ENCODE data around the gene CCDC68.

CCDC68 gene

GRCh38 chr18:54928236-54928635 is 31.0 kb downstream of the CCDC68 start:
- DNase-seq (ENCODE audit: low read depth in 1 of 2, low spot score in 1 of 2) = no peak
- Histone ChIP-seq H3K27me3 (ENCODE audit: insufficient read depth, poor library complexity, severe bottlenecking) (no peaks in the 10 kb centered on the region), H3K4me3 (replicated peaks; ENCODE audit: insufficient read depth, low read length) (no peak overlapping the region), H3K27ac (replicated peaks) (no peak overlapping the region)
- TF ChIP-seq SPI1 (IDR thresholded peaks at IDR 0.05; ENCODE audit: borderline replicate concordance, low read depth) = no peak
- TF ChIP-seq CTCF (IDR thresholded peaks at IDR 0.05; ENCODE audit: insufficient read depth, low read length) = no peak
- TF ChIP-seq GABPA (IDR thresholded peaks at IDR 0.05; ENCODE audit: low read depth) = no peak

GRCh38 chr18:54926593-54927325 is 32.5 kb downstream of the CCDC68 start:
- TF ChIP-seq GABPA (IDR thresholded peaks at IDR 0.05; ENCODE audit: low read depth) (no peak), REST (IDR thresholded peaks at IDR 0.05; ENCODE audit: insufficient replicate concordance, low read depth) (no peak), POLR2AphosphoS5 (IDR thresholded peaks at IDR 0.05; ENCODE audit: low read depth) (no peak), SPI1 (IDR thresholded peaks at IDR 0.05; ENCODE audit: borderline replicate concordance, low read depth) (no peak), CTCF (IDR thresholded peaks at IDR 0.05; ENCODE audit: insufficient read depth, low read length) (no peak)
- H3K27ac ChIP-seq (replicated peaks) = no peak overlapping the region
- no peaks in the 10 kb centered on the region for H3K27me3 ChIP-seq (ENCODE audit: insufficient read depth, poor library complexity, severe bottlenecking)
- no peak for DNase-seq (ENCODE audit: low read depth in 1 of 2, low spot score in 1 of 2)
- no peak overlapping the region for H3K4me3 ChIP-seq (replicated peaks; ENCODE audit: insufficient read depth, low read length)

- no peaks in the 10 kb centered on the region for H3K27me3 ChIP-seq (ENCODE audit: insufficient read depth, poor library complexity, severe bottlenecking)
- no peak for DNase-seq (ENCODE audit: low read depth in 1 of 2, low spot score in 1 of 2)
- H3K27ac ChIP-seq (replicated peaks) = no peak overlapping the region
- no peak overlapping the region for H3K4me3 ChIP-seq (replicated peaks; ENCODE audit: insufficient read depth, low read length)
- TF ChIP-seq GABPA (IDR thresholded peaks at IDR 0.05; ENCODE audit: low read depth) (no peak), REST (IDR thresholded peaks at IDR 0.05; ENCODE audit: insufficient replicate concordance, low read depth) (no peak)
Measured at GRCh38 chr18:54924948-54925347, 34.3 kb downstream of the CCDC68 start.

GRCh38 chr18:54923339-54923956 is 35.8 kb downstream of the CCDC68 start:
- TF ChIP-seq GABPA (IDR thresholded peaks at IDR 0.05; ENCODE audit: low read depth) (no peak), REST (IDR thresholded peaks at IDR 0.05; ENCODE audit: insufficient replicate concordance, low read depth) (no peak), SPI1 (IDR thresholded peaks at IDR 0.05; ENCODE audit: borderline replicate concordance, low read depth) (no peak), POLR2AphosphoS5 (IDR thresholded peaks at IDR 0.05; ENCODE audit: low read depth) (no peak), CTCF (IDR thresholded peaks at IDR 0.05; ENCODE audit: insufficient read depth, low read length) (no peak)
- DNase-seq (ENCODE audit: low read depth in 1 of 2, low spot score in 1 of 2) = no peak
- Histone ChIP-seq H3K4me3 (replicated peaks; ENCODE audit: insufficient read depth, low read length) (no peak overlapping the region), H3K27me3 (ENCODE audit: insufficient read depth, poor library complexity, severe bottlenecking) (no peaks in the 10 kb centered on the region), H3K27ac (replicated peaks) (no peak overlapping the region)

All from HL-60 (cell line).